HG03432 (cell line): ENCODE results near the gene MAPK13.
"Not testable (repeated sequence)": the region's sequence is repeated elsewhere in the genome, so short reads cannot be mapped to it uniquely, and the experiment has no call there.

Experiments
- ATAC-seq: cut with Tn5 transposase; IDR thresholded peaks from one replicate; pipeline ENCODE4 v1.9.1; 2021; ENCODE audit warnings: mild to moderate bottlenecking, moderate library complexity; ENCODE audit not compliant: unreplicated experiment

The MAPK13 gene

DNA sequence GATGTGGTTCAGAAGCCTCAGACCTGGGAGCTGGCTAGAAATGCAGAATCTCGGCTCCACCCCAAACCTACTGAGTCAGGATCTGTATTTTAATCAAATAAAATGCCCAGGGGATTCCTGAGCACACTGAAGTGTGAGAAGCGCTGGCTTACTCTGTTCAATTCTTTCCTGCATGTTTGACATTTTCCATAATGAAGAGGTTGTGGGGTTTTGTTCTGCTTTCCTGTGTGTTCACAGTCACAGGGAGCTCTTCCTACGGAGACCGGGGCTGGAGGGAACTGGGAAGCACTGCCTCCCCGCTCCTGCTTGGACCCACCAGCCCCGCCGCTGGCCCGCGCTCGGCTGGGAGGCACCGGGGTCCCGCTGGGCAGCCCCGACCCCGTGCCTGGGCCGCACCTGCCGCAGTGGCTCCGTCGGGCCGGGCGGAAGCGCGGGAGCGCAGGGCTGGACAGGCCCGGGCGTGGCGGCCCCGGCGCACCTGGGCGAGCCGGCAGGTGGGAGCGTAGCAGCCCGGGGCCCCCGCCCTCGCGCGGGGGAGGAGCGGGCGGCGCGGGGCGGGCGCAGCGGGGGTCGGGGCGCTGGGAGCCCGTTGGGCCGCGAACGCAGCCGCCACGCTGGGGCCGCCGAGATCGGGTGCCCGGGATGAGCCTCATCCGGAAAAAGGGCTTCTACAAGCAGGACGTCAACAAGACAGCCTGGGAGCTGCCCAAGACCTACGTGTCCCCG is at the start of gene MAPK13:
Gene MAPK13 (plus strand): TSS at position 573 of the 726 bp plus-strand sequence. CDS start 70 bp downstream, at position 643.
- ATAC-seq, result no peak

DNA sequence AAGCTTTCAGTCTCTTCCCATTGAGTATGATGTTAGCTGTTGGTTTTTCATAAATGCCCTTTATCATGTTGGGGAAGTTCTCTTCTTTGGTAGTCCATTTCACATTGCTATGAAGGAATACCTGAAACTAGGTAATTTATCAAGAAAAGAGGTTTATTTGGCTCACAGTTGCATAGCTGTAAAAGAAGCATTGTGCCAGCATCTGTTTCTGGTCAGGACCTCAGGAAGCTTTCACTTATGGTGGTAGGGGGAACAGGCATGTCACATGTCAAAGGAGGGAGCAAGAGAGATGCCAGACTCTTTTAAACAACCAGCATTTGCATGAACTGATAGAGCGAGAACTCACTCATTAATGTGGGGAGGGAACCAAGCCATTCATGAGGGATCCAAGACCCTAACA is 48.0 kb upstream of the MAPK13 start:
- no peak for ATAC-seq

DNA sequence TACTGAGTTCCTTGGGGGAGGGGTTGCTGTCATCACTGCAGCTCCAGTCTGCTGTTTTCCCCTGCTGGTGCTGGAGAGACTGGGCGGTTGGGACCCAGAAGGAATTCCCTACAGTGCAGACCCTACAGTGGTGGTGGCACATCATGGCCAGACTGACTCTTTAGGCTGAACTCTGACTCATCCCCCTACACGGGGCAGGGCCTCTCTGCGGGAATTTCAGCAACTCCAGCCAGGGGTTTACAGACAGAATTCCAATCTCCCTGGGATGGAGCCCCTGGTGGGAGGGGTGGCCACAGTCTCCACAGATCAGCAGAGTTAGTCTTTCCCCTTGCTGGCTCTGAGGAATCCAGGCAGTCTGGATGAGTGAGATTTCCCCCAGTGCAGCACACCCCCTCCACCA is 46.9 kb upstream of the MAPK13 start:
- ATAC-seq, result no peak

DNA sequence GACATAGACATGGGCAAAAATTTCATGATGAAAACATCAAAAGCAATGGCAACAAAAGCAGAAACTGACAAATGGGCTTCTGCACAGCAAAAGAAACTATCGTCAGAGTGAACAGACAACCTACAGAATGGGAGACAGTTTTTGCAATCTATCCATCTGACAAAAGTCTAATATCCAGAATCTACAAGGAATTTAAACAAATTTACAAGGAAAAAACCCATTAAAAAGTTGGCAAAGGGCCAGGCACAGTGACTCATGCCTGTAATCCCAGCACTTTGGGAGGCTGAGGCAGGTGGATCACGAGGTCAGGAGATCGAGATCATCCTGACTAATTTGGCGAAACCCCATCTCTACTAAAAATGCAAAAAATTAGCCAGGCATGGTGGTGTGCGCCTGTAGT is 42.1 kb upstream of the MAPK13 start:
- not testable (repeated sequence) for ATAC-seq

GRCh38 chr6:36089048-36089447 is 41.3 kb upstream of the MAPK13 start:
- no peak for ATAC-seq

DNA sequence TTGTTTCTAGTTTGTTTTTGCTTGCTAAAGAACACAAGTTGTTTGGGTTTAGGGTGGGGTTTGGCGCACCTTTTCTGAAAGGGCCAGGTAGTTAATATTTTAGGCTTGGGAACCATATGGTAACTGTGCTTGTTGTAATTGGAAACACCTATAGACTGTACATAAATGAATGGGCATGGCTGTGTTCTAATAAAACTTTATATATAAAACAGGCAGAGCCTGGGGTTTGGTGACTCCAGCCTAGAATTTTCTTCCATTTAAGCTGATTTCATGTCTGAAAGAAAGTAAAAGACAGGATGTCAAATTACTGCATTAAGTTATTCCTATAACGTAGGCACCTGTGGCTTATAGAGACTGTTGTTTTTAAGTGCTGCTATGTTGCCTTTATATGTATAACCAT is 36.1 kb upstream of the MAPK13 start:
- no peak for ATAC-seq

- peak; percentile 56 for ATAC-seq
Measured at GRCh38 chr6:36094753-36095496, 35.4 kb upstream of the MAPK13 start.

- peak; percentile 14 for ATAC-seq
Measured at GRCh38 chr6:36095497-36096391, 34.6 kb upstream of the MAPK13 start.

DNA sequence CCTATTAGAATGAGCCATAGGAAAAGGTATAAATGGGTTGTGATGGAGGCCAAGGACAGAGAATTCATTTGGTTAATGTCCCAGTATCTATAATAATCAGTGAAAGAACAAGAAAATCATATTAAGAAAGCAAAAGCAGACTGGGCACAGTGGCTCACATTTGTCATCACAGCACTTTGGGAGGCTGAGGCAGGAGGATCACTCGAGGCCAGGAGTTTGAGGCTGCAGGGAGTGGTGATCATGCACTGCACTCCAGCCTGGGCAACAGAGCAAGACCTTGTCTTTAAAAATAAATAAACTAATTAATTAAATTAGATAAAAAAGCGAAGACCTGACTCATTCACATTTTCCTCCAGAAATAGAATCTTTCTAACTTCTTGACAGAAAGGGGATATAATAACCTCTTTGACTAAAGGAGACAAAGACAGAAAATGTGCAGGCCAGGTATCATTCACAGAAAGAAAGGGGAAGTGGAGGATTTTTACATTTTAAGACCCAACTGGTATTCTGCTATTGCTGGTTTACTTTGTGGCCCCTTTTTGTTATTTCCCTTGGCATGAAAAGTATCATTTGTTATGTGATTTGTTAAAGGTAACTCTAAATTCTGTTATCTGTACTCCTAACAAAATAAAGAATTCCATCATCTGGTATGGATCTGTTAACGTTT is 31.9 kb upstream of the MAPK13 start:
- no peak for ATAC-seq

- ATAC-seq, result no peak
Measured at GRCh38 chr6:36098920-36099647, 31.2 kb upstream of the MAPK13 start.

DNA sequence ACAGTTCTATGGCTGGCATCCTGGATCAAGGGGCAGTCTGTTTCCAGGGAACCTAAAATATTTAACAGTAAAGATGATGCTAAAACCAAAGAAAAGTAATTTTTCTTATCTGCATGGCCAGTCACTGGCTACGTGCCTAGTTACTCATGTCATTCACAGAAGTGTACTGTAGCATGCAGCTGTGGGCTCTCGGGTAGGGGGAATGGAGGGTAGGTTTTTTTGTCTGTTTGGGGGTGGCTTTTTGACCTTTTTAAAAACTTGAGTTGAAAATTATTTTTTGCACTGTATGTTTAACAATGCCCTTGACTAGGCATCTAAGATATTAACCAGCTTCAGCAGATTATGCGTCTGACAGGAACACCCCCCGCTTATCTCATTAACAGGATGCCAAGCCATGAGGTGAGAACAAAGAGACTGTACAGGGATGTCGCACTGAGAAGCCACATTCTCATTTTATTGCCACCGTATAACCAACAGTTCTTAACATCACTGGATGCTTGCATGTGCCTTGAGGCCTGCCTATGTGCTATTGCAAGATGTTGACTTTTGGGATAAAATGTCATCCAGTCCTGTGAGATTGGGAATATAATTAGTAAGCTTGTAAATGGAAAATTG is 30.3 kb upstream of the MAPK13 start:
- ATAC-seq, result no peak

- ATAC-seq, result no peak
Measured at GRCh38 chr6:36101691-36102090, 28.6 kb upstream of the MAPK13 start.

GRCh38 chr6:36102853-36103252 is 27.5 kb upstream of the MAPK13 start:
- ATAC-seq, result no peak

DNA sequence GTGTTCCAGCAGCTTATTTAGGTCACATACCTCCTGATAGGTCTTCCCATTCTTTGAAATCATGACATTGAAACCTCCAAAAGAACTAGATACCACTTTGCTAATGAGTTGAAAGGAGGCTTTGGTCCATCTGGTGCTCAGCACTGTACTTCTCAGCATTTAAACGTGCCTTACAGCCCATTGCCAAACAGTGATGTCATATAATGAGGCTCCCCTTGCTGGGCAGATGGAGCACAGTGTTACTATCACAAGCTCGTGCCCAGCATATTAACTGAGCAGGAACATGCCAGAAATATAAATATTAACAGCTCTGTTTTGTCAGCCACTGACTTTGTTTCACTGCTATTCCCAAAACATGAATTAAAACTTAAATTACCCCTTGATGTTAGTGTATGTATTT is 25.5 kb upstream of the MAPK13 start:
- ATAC-seq, result no peak

DNA sequence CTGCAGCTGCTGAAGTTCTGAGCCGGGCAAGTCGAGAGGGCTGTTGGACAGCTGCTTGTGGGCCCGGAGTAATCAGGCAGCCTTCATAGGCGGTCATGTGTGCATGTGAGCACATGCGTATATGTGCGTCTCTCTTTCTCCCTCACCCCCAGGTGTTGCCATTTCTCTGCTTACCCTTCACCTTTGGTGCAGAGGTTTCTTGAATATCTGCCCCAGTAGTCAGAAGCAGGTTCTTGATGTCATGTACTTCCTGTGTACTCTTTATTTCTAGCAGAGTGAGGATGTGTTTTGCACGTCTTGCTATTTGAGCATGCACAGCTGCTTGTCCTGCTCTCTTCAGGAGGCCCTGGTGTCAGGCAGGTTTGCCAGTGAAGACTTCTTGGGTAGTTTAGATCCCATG is 21.2 kb upstream of the MAPK13 start:
- no peak for ATAC-seq

- ATAC-seq, result no peak
Measured at GRCh38 chr6:36110050-36110449, 20.3 kb upstream of the MAPK13 start.

DNA sequence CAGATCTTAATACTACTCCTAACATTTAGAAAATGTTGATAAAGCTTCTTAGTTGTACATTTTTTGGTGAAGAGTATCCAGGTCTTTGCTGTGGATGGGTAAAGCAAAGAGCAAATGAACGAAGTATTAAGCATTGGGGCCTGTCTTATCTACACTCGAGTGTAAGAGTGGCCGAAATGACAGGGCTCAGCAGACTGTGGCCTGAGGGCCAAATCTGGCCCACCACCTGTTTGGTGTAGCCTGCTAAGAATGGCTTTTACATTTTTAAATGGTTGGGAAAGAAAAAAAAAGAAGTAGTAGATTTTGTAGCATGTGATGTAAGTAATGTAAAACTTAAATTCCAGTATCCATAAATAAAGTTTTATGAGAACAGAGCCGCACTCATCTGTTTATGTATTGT is 19.4 kb upstream of the MAPK13 start:
- no peak for ATAC-seq

DNA sequence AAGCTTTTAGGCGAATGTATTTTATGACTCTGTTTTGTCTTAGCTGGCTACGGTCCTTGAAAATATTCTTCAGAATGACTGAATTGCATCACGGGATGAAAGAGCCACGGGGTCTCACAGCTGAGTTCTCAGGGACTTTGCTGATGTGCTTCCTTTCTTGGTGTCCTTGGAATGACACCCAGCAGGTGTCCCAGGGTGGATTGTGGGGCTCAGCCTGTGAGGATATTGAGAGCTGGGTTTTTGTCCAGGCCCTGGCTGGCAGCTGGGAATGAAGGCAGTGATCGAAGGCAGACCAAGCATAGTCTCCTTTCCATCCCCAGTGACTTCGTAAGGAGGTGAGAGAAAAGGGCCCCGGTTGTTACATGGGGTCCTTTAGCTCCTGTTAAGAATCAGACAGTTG is 18.8 kb upstream of the MAPK13 start:
- no peak for ATAC-seq

- no peak for ATAC-seq
Measured at GRCh38 chr6:36113049-36113448, 17.3 kb upstream of the MAPK13 start.

- no peak for ATAC-seq
Measured at GRCh38 chr6:36113703-36114102, 16.6 kb upstream of the MAPK13 start.
